ENCODE data around the gene AFF4.

DNA sequence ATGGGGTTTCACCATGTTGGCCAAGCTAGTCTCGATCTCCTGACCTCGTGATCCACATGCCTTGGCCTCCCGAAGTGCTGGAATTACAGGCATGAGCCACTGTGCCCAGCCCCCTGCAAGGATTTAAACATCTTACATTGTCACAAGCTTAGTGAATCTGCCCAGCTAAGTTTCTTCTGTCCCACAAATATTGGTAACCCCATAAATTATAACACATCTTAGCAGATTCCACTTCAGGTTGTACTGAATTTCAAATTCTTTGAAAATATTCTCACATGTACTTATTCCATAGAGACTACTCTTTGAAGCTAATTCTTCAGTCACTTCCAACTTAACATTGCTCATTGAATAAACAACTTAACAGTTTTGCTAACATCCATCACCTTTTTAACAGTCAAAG, 13.4 kb upstream of the AFF4 start:
- TF ChIP-seq, protein P1, sequence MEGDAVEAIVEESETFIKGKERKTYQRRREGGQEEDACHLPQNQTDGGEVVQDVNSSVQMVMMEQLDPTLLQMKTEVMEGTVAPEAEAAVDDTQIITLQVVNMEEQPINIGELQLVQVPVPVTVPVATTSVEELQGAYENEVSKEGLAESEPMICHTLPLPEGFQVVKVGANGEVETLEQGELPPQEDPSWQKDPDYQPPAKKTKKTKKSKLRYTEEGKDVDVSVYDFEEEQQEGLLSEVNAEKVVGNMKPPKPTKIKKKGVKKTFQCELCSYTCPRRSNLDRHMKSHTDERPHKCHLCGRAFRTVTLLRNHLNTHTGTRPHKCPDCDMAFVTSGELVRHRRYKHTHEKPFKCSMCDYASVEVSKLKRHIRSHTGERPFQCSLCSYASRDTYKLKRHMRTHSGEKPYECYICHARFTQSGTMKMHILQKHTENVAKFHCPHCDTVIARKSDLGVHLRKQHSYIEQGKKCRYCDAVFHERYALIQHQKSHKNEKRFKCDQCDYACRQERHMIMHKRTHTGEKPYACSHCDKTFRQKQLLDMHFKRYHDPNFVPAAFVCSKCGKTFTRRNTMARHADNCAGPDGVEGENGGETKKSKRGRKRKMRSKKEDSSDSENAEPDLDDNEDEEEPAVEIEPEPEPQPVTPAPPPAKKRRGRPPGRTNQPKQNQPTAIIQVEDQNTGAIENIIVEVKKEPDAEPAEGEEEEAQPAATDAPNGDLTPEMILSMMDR (IDR thresholded peaks at IDR 0.05; ENCODE audit: low read depth, low read length), result no peak
- TF ChIP-seq POLR2A (IDR thresholded peaks at IDR 0.05; ENCODE audit: extremely low read depth, insufficient read length) (no peak), MYC (IDR thresholded peaks at IDR 0.05; ENCODE audit: low read depth, low read length) (no peak)
- TF ChIP-seq, protein P2, sequence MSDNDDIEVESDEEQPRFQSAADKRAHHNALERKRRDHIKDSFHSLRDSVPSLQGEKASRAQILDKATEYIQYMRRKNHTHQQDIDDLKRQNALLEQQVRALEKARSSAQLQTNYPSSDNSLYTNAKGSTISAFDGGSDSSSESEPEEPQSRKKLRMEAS (IDR thresholded peaks at IDR 0.05; ENCODE audit: low read depth, low read length), result no peak
